Keratinocyte (primary cell): ENCODE results near the gene EIF2S1.

Experiments
- CTCF ChIP-seq, 3 experiments: IDR thresholded peaks in 1 of 3; conservative IDR thresholded peaks in 1 of 3; optimal IDR thresholded peaks in 1 of 3; 2 replicates in 2 of 3; 3 replicates in 1 of 3; pipeline versions ENCODE3 to v1.5.1; 2011; ENCODE audit warnings: low read length in 3 of 3, mild to moderate bottlenecking in 3 of 3, moderate library complexity in 2 of 3, control low read depth in 1 of 3, inconsistent platforms in 1 of 3; ENCODE audit not compliant: insufficient read depth in 2 of 3; ENCODE audit errors: extremely low read depth in 1 of 3
- EZH2 ChIP-seq: IDR thresholded peaks from one replicate; pipeline ENCODE4 v1.6.1; 2012; ENCODE audit warnings: inconsistent platforms, mild to moderate bottlenecking, low read length, moderate library complexity

DNA sequence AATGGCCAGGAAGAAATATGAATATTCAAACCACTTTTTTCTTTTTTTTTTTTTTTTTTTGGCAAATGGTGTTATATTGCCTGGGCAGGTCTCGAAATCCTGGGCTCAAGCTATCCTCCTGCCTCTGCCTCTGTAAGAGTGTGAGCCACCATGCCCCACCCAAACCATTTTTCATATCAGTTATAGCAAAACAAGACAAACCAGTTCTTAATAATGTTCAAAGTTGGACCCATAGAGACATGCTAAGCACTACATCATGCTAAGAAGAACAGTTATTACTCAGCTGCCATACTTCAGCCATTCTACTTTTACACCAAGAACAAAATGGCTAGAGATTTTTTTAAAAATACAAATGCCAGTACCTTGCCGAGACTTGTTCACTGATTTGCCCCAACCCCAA is 25.5 kb downstream of the EIF2S1 start:
- no peak for TF ChIP-seq CTCF (optimal IDR thresholded peaks at IDR 0.05 in 1 of 3, IDR thresholded peaks at IDR 0.05 in 1 of 3, conservative IDR thresholded peaks at IDR 0.05 in 1 of 3; ENCODE audit: extremely low read depth in 1 of 3, insufficient read depth in 2 of 3, low read length in 3 of 3)
- no peak for TF ChIP-seq EZH2
